ENCODE data around the gene VIPR2. TPM values are rescaled to one million over a fixed set of nuclear protein-coding genes. Genes with fewer than 3 reads are reported as not detected.

The VIPR2 gene
- total RNA-seq, 1 experiment from 2014 or later: not detected

DNA sequence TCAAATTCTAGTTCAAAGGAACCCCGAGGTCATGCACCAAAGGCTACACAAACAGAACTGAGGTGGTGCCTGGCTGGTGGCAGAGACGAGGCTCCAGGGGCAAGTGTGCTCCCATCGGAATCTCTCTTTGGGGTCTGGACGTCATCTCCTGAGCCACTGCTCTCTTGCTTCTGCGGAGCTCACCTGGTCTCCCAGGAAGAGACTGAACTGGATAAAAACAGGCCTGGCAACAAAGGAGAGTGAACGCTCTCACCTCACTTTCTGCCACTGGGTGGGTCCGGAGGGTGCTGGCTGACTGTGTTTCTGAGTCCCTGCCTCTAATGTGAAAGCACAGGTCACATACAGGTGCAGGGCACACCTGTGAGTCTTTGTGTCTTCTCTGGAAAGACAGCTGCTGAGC is 22.4 kb downstream of the VIPR2 start:
- no TSS peak for BruUV-seq (replicated peaks)

DNA sequence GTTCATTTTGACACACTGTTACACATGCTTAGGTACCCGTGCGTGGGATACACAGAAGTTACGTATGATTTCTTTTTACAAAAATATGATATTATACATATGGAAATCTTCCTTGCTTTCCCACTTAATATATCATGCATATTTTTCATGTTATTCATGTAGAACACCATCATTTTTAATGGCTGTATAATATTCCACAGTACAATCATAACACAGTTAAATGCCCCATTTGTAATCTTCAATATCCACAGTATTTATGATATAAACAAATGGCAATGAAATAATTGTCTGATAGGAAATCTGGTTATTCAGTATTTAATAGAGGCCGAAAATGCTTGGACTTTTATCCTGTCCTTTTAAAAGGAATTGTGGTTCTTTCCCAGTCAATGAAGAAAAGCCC is 23.2 kb downstream of the VIPR2 start:
- no peak for DNase-seq
- no TSS peak for BruUV-seq (replicated peaks)
- H3K9me2 ChIP-seq (ENCODE audit: insufficient read depth): no peaks in the 10 kb centered on the region
- no peak overlapping the region for H3K4me3 ChIP-seq
- H3K27me3 ChIP-seq (ENCODE audit: insufficient read depth, low read depth): peaks cover 100% of the 10 kb centered on the region
- no peaks in the 10 kb centered on the region for H3K9me3 ChIP-seq (ENCODE audit: insufficient read depth, low read depth)
- no peak for TF ChIP-seq EZH2 (IDR thresholded peaks at IDR 0.05; ENCODE audit: low read depth)
- TF ChIP-seq, protein P1, sequence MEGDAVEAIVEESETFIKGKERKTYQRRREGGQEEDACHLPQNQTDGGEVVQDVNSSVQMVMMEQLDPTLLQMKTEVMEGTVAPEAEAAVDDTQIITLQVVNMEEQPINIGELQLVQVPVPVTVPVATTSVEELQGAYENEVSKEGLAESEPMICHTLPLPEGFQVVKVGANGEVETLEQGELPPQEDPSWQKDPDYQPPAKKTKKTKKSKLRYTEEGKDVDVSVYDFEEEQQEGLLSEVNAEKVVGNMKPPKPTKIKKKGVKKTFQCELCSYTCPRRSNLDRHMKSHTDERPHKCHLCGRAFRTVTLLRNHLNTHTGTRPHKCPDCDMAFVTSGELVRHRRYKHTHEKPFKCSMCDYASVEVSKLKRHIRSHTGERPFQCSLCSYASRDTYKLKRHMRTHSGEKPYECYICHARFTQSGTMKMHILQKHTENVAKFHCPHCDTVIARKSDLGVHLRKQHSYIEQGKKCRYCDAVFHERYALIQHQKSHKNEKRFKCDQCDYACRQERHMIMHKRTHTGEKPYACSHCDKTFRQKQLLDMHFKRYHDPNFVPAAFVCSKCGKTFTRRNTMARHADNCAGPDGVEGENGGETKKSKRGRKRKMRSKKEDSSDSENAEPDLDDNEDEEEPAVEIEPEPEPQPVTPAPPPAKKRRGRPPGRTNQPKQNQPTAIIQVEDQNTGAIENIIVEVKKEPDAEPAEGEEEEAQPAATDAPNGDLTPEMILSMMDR (conservative IDR thresholded peaks at IDR 0.05): no peak
- ChIA-PET POLR2A (ENCODE audit: unreplicated experiment) (no interaction called here), CTCF (no interaction called here)
- no peaks in the 10 kb centered on the region for H3K36me3 ChIP-seq (ENCODE audit: low read depth)
- no peaks in the 10 kb centered on the region for H3K79me2 ChIP-seq (ENCODE audit: low read depth)
- no peak overlapping the region for H3K4me2 ChIP-seq
- no peaks in the 10 kb centered on the region; the same call in 1 of the 2 replicates for H4K20me1 ChIP-seq (ENCODE audit: insufficient read depth)
- no peaks in the 10 kb centered on the region for H3F3A ChIP-seq (ENCODE audit: insufficient read depth, low read depth)
- no peak overlapping the region for H2AFZ ChIP-seq
- no peak overlapping the region for H3K27ac ChIP-seq
- no peaks in the 10 kb centered on the region for H3K4me1 ChIP-seq (replicated peaks; ENCODE audit: insufficient read depth)
- intact Hi-C loops (cut with micrococcal nuclease; ENCODE audit: unreplicated experiment): no loop called here

More for the DNA sequence above, 22.4 kb downstream of the VIPR2 start:
- no peaks in the 10 kb centered on the region for H3K4me1 ChIP-seq (replicated peaks; ENCODE audit: insufficient read depth)
- H3K36me3 ChIP-seq (ENCODE audit: low read depth): no peaks in the 10 kb centered on the region
- H3K79me2 ChIP-seq (ENCODE audit: low read depth): no peaks in the 10 kb centered on the region
- H3K9me3 ChIP-seq (ENCODE audit: insufficient read depth, low read depth): no peaks in the 10 kb centered on the region
- H3K27ac ChIP-seq: no peak overlapping the region
- no peak overlapping the region for H3K4me2 ChIP-seq
- H2AFZ ChIP-seq: no peak overlapping the region
- TF ChIP-seq, protein P1 (conservative IDR thresholded peaks at IDR 0.05): no peak
- no peak for TF ChIP-seq EZH2 (IDR thresholded peaks at IDR 0.05; ENCODE audit: low read depth)
- intact Hi-C loops (cut with micrococcal nuclease; ENCODE audit: unreplicated experiment): no loop called here
- peaks cover 100% of the 10 kb centered on the region for H3K27me3 ChIP-seq (ENCODE audit: insufficient read depth, low read depth)
- POLR2A ChIA-PET (ENCODE audit: unreplicated experiment): no interaction called here
- DNase-seq: no peak
- H4K20me1 ChIP-seq (ENCODE audit: insufficient read depth): no peaks in the 10 kb centered on the region; the same call in 1 of the 2 replicates
- H3K4me3 ChIP-seq: no peak overlapping the region
- H3F3A ChIP-seq (ENCODE audit: insufficient read depth, low read depth): no peaks in the 10 kb centered on the region
- H3K9me2 ChIP-seq (ENCODE audit: insufficient read depth): no peaks in the 10 kb centered on the region
- CTCF ChIA-PET: no interaction called here

DNA sequence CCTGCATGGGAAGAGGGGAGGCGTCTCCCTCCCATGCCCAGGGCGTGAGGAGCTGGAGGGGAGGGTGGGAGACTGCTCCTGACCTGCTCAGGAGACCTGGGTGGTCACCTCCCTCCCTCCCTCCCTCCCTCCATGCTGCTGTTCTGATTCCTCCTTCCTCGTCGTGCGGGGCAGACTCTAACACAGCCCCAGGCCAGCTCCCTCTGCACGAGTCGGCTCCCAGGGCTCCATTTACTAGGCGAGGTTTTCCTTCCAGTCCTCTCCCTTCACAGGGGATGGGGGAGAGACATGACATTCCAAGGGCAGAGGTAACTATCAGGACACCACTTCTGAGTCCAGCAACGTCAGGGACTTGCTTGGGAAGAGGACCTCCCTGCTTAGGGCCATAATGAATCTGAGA is 23.6 kb downstream of the VIPR2 start:
- Histone ChIP-seq H3K4me2 (no peak overlapping the region), H4K20me1 (ENCODE audit: insufficient read depth) (no peaks in the 10 kb centered on the region), H3K4me1 (replicated peaks; ENCODE audit: insufficient read depth) (no peaks in the 10 kb centered on the region), H3F3A (ENCODE audit: insufficient read depth, low read depth) (no peaks in the 10 kb centered on the region), H3K4me3 (no peak overlapping the region), H3K9me3 (ENCODE audit: insufficient read depth, low read depth) (no peaks in the 10 kb centered on the region), H3K9me2 (ENCODE audit: insufficient read depth) (no peaks in the 10 kb centered on the region), H3K36me3 (ENCODE audit: low read depth) (no peaks in the 10 kb centered on the region), H3K27me3 (ENCODE audit: insufficient read depth, low read depth) (peaks cover 100% of the 10 kb centered on the region), H3K79me2 (ENCODE audit: low read depth) (no peaks in the 10 kb centered on the region), H3K27ac (no peak overlapping the region), H2AFZ (no peak overlapping the region)
- DNase-seq: no peak
- ChIA-PET POLR2A (ENCODE audit: unreplicated experiment) (no interaction called here), CTCF (no interaction called here)
- intact Hi-C loops (cut with micrococcal nuclease; ENCODE audit: unreplicated experiment): no loop called here
- no TSS peak for BruUV-seq (replicated peaks)
- TF ChIP-seq, protein P1 (conservative IDR thresholded peaks at IDR 0.05): no peak
- TF ChIP-seq EZH2 (IDR thresholded peaks at IDR 0.05; ENCODE audit: low read depth): no peak
